A673 (cell line): ENCODE data around the gene LCORL. TPM values are rescaled to one million over a fixed set of nuclear protein-coding genes. Genes with fewer than 3 reads are reported as not detected.

ENCODE experiments used
- BruUV-seq: library from RNA; stranded (reverse); fragments of 400-500 nt; replicated peaks from 2 replicates; lab custom pipeline; 2021; lab: Mats Ljungman, UMichigan
- CTCF ChIA-PET: fragments of 300-600 bp; sonication (Branson Sonifier 250); formaldehyde crosslinking; loops from one replicate; lab custom pipeline; 2022; ENCODE audit warnings: antibody characterized with exemption; lab: Charles Lee
- POLR2A ChIA-PET: fragments of 300-600 bp; sonication (Branson Sonifier 250); formaldehyde crosslinking; loops from one replicate; lab custom pipeline; 2022; ENCODE audit warnings: antibody characterized with exemption; ENCODE audit not compliant: low non-redundant PET; lab: Charles Lee
- DNase-seq: peaks from one replicate; pipeline ENCODE4 v3.0.0-alpha.2; 2015; ENCODE audit warnings: low spot score
- H3K27ac ChIP-seq: fragments of 200-600 bp; sonication (generic); 2 replicates; pipeline ENCODE4 v1.5.1; 2016; ENCODE audit warnings: mixed run types, low read depth, mild to moderate bottlenecking, mixed read lengths, antibody characterized with exemption, low read length; ENCODE audit not compliant: poor library complexity, severe bottlenecking
- H3K27me3 ChIP-seq: fragments of 200-600 bp; sonication (generic); replicated peaks from 2 replicates; pipeline ENCODE4 v1.6.1; 2017; ENCODE audit warnings: mixed run types, low read depth, mild to moderate bottlenecking, mixed read lengths, antibody characterized with exemption, low read length; ENCODE audit not compliant: insufficient read depth, poor library complexity
- H3K36me3 ChIP-seq: fragments of 200-600 bp; sonication (generic); 2 replicates; pipeline ENCODE4 v1.6.1; 2016; ENCODE audit warnings: mixed run types, mild to moderate bottlenecking, mixed read lengths, antibody characterized with exemption, low read length; ENCODE audit not compliant: insufficient read depth, poor library complexity, severe bottlenecking
- H3K4me1 ChIP-seq: fragments of 200-600 bp; sonication (generic); 2 replicates; pipeline ENCODE4 v1.6.1; 2017; ENCODE audit warnings: mixed run types, mild to moderate bottlenecking, mixed read lengths, antibody characterized with exemption, low read length; ENCODE audit not compliant: insufficient read depth, poor library complexity, severe bottlenecking
- H3K4me3 ChIP-seq: fragments of 200-600 bp; sonication (generic); 2 replicates; pipeline ENCODE4 v1.5.1; 2016; ENCODE audit warnings: low read depth, mixed run types, mild to moderate bottlenecking, mixed read lengths, low read length; ENCODE audit not compliant: poor library complexity, severe bottlenecking
- H3K9me3 ChIP-seq: fragments of 200-600 bp; sonication (generic); 2 replicates; pipeline ENCODE4 v1.6.1; 2016; ENCODE audit warnings: mixed run types, low read depth, mild to moderate bottlenecking, mixed read lengths, antibody characterized with exemption, low read length; ENCODE audit not compliant: poor library complexity, severe bottlenecking
- EZH2 ChIP-seq: fragments of 200-600 bp; sonication (generic); IDR thresholded peaks from 2 replicates; pipeline ENCODE4 v1.6.1; 2017; ENCODE audit warnings: borderline replicate concordance, low read depth, mild to moderate bottlenecking, mixed read lengths, antibody characterized with exemption, low read length; ENCODE audit not compliant: poor library complexity, severe bottlenecking
- intact Hi-C: fragments of 100-400 bp; cut with micrococcal nuclease; formaldehyde crosslinking; loops from one replicate; pipeline ENCODE4 v1.10.0; 2022; ENCODE audit not compliant: unreplicated experiment
- total RNA-seq: library from RNA; stranded (reverse); gene quantifications from 2 replicates; pipeline ENCODE4 v1.2.3, GENCODE V29; 2021
- TF ChIP-seq, protein P1 (sequence below): fragments of 300-800, 200-600 bp; sonication (generic); conservative IDR thresholded peaks from 2 replicates; pipeline ENCODE4 v1.5.1; 2017; ENCODE audit warnings: low read depth, mild to moderate bottlenecking, antibody characterized with exemption, low read length, moderate library complexity, mixed read lengths

Gene LCORL
- total RNA-seq, 1 experiment from 2014 or later, result 29.7 TPM

DNA sequence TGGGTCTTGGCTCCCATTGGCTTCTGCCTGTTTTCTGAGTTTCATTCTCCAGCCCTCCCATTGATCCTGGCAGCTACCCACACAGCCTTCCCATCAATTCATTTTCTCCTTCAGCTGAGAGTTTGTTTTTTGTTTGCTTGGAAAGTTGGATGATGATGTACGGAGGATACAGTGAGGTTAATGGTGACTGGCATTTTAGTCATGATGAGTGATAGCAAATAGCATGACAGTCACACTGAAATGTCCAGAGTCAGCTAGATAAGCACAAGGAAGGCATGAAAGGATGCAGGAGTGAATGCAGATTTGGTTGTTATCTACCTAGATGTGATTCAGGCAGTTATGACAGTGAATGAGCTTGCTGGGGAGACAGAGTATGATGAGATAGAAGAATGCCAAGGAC, 30.6 kb upstream of the LCORL start:
- no TSS peak for BruUV-seq
- no peak for DNase-seq

DNA sequence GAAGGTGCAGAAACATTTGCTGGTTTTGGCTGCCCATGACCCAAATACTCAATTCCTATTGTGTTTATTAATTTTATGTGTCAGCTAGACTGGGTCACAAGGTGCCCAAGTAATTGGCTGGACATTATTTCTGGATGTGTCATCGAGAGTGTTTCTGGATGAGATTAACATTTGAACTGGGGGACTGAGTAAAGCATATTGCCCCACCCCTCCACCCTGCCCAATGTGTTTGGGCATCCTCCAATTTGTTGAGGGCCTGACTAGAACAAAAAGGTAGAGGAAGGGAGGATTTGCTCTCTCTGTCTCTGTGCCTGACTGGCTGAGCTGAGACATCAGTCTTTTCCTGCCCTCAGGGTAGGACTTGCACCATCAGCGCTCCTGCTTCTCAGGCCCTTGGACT, 29.7 kb upstream of the LCORL start:
- H3K4me3 ChIP-seq, result no peak overlapping the region
- H3K9me3 ChIP-seq, result no peaks in the 10 kb centered on the region
- ChIA-PET CTCF (no interaction called here), POLR2A (no interaction called here)
- intact Hi-C loops, result no loop called here
- no peak for DNase-seq
- TF ChIP-seq, protein P1, sequence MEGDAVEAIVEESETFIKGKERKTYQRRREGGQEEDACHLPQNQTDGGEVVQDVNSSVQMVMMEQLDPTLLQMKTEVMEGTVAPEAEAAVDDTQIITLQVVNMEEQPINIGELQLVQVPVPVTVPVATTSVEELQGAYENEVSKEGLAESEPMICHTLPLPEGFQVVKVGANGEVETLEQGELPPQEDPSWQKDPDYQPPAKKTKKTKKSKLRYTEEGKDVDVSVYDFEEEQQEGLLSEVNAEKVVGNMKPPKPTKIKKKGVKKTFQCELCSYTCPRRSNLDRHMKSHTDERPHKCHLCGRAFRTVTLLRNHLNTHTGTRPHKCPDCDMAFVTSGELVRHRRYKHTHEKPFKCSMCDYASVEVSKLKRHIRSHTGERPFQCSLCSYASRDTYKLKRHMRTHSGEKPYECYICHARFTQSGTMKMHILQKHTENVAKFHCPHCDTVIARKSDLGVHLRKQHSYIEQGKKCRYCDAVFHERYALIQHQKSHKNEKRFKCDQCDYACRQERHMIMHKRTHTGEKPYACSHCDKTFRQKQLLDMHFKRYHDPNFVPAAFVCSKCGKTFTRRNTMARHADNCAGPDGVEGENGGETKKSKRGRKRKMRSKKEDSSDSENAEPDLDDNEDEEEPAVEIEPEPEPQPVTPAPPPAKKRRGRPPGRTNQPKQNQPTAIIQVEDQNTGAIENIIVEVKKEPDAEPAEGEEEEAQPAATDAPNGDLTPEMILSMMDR, result no peak
- no peak for TF ChIP-seq EZH2
- BruUV-seq, result no TSS peak
- no peak overlapping the region for H3K27ac ChIP-seq
- H3K4me1 ChIP-seq, result no peaks in the 10 kb centered on the region
- H3K36me3 ChIP-seq, result no peaks in the 10 kb centered on the region
- H3K27me3 ChIP-seq, result no peaks in the 10 kb centered on the region

More for the DNA sequence above, 30.6 kb upstream of the LCORL start:
- intact Hi-C loops, result no loop called here
- ChIA-PET CTCF (no interaction called here), POLR2A (no interaction called here)
- Histone ChIP-seq H3K4me3 (no peak overlapping the region), H3K27me3 (no peaks in the 10 kb centered on the region), H3K27ac (no peak overlapping the region), H3K9me3 (no peaks in the 10 kb centered on the region), H3K36me3 (no peaks in the 10 kb centered on the region), H3K4me1 (no peaks in the 10 kb centered on the region)
- TF ChIP-seq, protein P1, result no peak
- no peak for TF ChIP-seq EZH2

DNA sequence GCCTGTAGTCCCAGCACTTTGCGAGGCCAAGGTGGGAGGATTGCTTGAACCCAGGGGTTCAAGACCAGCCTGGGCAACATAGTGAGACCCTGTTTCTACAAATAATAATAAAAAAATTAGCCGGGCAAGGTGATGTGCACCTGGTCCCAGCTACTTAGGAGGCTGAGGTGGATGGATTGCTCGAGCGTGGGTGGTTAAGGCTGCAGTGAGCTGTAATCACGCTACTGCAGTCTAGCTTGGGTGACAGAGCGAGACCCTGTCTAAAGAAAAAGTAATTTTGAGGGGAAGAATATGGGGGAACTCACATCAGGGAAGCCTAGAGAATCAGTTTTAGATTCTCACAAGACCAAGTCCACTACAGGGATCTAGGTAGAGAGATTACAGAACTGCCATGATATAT, 28.9 kb upstream of the LCORL start:
- Histone ChIP-seq H3K4me3 (no peak overlapping the region), H3K27me3 (no peaks in the 10 kb centered on the region), H3K4me1 (no peaks in the 10 kb centered on the region), H3K36me3 (no peaks in the 10 kb centered on the region), H3K9me3 (no peaks in the 10 kb centered on the region), H3K27ac (no peak overlapping the region)
- DNase-seq, result no peak
- POLR2A ChIA-PET, result no interaction called here
- CTCF ChIA-PET, result no interaction called here
- no peak for TF ChIP-seq EZH2
- TF ChIP-seq, protein P1, result no peak
- no TSS peak for BruUV-seq
- intact Hi-C loops, result no loop called here
